Measurements from ENCODE around the gene SAV1.

GRCh38 chr14:50670866-50671256 lies 2.8 kb upstream of the SAV1 start:
- TF ChIP-seq TP53 (CRISPR knock-in tag; IDR thresholded peaks at IDR 0.05) (no peak), CTCF (IDR thresholded peaks at IDR 0.05) (no peak), RAD21 (conservative IDR thresholded peaks at IDR 0.05 in 1 of 2, IDR thresholded peaks at IDR 0.05 in 1 of 2) (no peak)
